OCI-LY3 (cell line): ENCODE results near the gene FBXO41.

Source experiments
- H2AFZ ChIP-seq: fragments of 200-600, 300-600 bp; shearing (Covaris generic); 2 replicates; pipeline ENCODE4 v1.6.0; 2014; ENCODE audit warnings: antibody characterized with exemption, low read depth, low read length
- H3K27ac ChIP-seq: fragments of 200-600, 300-600 bp; sonication (generic); 2 replicates; pipeline ENCODE4 v1.5.1; 2014; ENCODE audit warnings: mild to moderate bottlenecking, low read length, moderate library complexity, mixed read lengths
- H3K27me3 ChIP-seq: fragments of 200-600, 300-600 bp; sonication (generic); 2 replicates; pipeline ENCODE4 v1.6.1; 2014; ENCODE audit warnings: low read depth, low read length, mixed read lengths
- H3K36me3 ChIP-seq: fragments of 200-600, 300-600 bp; sonication (generic); replicated peaks from 2 replicates; pipeline ENCODE3; 2014; ENCODE audit warnings: low read depth, low read length, mixed read lengths
- H3K4me1 ChIP-seq: fragments of 300-600, 200-600 bp; sonication (generic); 2 replicates; pipeline ENCODE4 v1.6.1; 2014; ENCODE audit warnings: low read length, mixed read lengths
- H3K4me2 ChIP-seq: fragments of 200-600, 300-600 bp; sonication (generic); 2 replicates; pipeline ENCODE4 v1.6.1; 2014; ENCODE audit warnings: low read length, mixed read lengths
- H3K4me3 ChIP-seq: fragments of 300-600, 200-600 bp; sonication (generic); 2 replicates; pipeline ENCODE4 v1.5.1; 2014; ENCODE audit warnings: antibody characterized with exemption, mild to moderate bottlenecking, low read length, moderate library complexity
- H3K79me2 ChIP-seq: fragments of 300-600, 200-600 bp; shearing (Covaris generic); 2 replicates; pipeline ENCODE4 v1.6.1; 2014; ENCODE audit warnings: mild to moderate bottlenecking, low read length, mixed read lengths
- H3K9ac ChIP-seq: fragments of 300-600, 200-600 bp; shearing (Covaris generic); 2 replicates; pipeline ENCODE4 v1.6.0; 2014; ENCODE audit warnings: mild to moderate bottlenecking, low read length, moderate library complexity
- H3K9me3 ChIP-seq: fragments of 200-600, 300-600 bp; shearing (Covaris generic); 2 replicates; pipeline ENCODE4 v1.6.1; 2014; ENCODE audit warnings: low read length, mixed read lengths; ENCODE audit not compliant: insufficient read depth
- H4K20me1 ChIP-seq: fragments of 200-600, 300-600 bp; sonication (generic); 2 replicates; pipeline ENCODE4 v1.6.1; 2016; ENCODE audit warnings: low read length, mixed read lengths; ENCODE audit not compliant: insufficient read depth
- CTCF ChIP-seq: fragments of 200-600, 300-600 bp; sonication (generic); IDR thresholded peaks from 2 replicates; pipeline ENCODE4 v1.5.1; 2014; ENCODE audit warnings: antibody characterized with exemption, low read length, low read depth
- EZH2phosphoT487 ChIP-seq: fragments of 200-600 bp; shearing (Covaris generic); IDR thresholded peaks from 2 replicates; pipeline ENCODE4 v1.6.1; 2018; ENCODE audit warnings: antibody characterized with exemption, mixed run types, low read depth

Gene FBXO41

GRCh38 chr2:73259704-73260337 lies 24.5 kb downstream of the FBXO41 start:
- H3K27ac ChIP-seq, result no peak overlapping the region
- peaks cover 45% of the 10 kb centered on the region for H3K36me3 ChIP-seq
- H3K27me3 ChIP-seq, result no peaks in the 10 kb centered on the region
- no peak overlapping the region for H2AFZ ChIP-seq
- no peak for TF ChIP-seq CTCF
- TF ChIP-seq EZH2phosphoT487, result no peak
- no peak overlapping the region for H3K9ac ChIP-seq
- H4K20me1 ChIP-seq, result peaks cover 5% of the 10 kb centered on the region; the same call in 1 of the 2 replicates
- no peaks in the 10 kb centered on the region for H3K79me2 ChIP-seq
- H3K9me3 ChIP-seq, result no peaks in the 10 kb centered on the region
- H3K4me1 ChIP-seq, result no peaks in the 10 kb centered on the region
- H3K4me2 ChIP-seq, result no peak overlapping the region
- H3K4me3 ChIP-seq, result no peak overlapping the region

- no peak for TF ChIP-seq CTCF
- no peak for TF ChIP-seq EZH2phosphoT487
- Histone ChIP-seq H3K4me3 (no peak overlapping the region), H4K20me1 (peaks cover 5% of the 10 kb centered on the region; the same call in 1 of the 2 replicates), H3K27ac (no peak overlapping the region), H3K79me2 (no peaks in the 10 kb centered on the region), H3K27me3 (no peaks in the 10 kb centered on the region), H3K9me3 (no peaks in the 10 kb centered on the region), H3K4me2 (no peak overlapping the region), H3K36me3 (peaks cover 47% of the 10 kb centered on the region), H2AFZ (no peak overlapping the region), H3K9ac (no peak overlapping the region), H3K4me1 (no peaks in the 10 kb centered on the region)
Observed at GRCh38 chr2:73259276-73259675, 25.0 kb downstream of the FBXO41 start.

- Histone ChIP-seq H3K4me1 (no peaks in the 10 kb centered on the region), H3K4me2 (no peak overlapping the region), H3K36me3 (peaks cover 48% of the 10 kb centered on the region), H3K27me3 (no peaks in the 10 kb centered on the region), H3K4me3 (no peak overlapping the region), H3K79me2 (no peaks in the 10 kb centered on the region), H3K9me3 (no peaks in the 10 kb centered on the region), H2AFZ (no peak overlapping the region), H4K20me1 (peaks cover 5% of the 10 kb centered on the region; the same call in 1 of the 2 replicates), H3K27ac (no peak overlapping the region), H3K9ac (no peak overlapping the region)
- TF ChIP-seq EZH2phosphoT487, result no peak
- no peak for TF ChIP-seq CTCF
Observed at GRCh38 chr2:73258913-73259215, 25.4 kb downstream of the FBXO41 start.

GRCh38 chr2:73258186-73258912 lies 25.9 kb downstream of the FBXO41 start:
- H4K20me1 ChIP-seq, result peaks cover 5% of the 10 kb centered on the region; the same call in 1 of the 2 replicates
- H3K27ac ChIP-seq, result no peak overlapping the region
- H3K4me2 ChIP-seq, result no peak overlapping the region
- no peaks in the 10 kb centered on the region for H3K9me3 ChIP-seq
- no peak overlapping the region for H2AFZ ChIP-seq
- peaks cover 53% of the 10 kb centered on the region for H3K36me3 ChIP-seq
- no peak overlapping the region for H3K4me3 ChIP-seq
- no peaks in the 10 kb centered on the region for H3K27me3 ChIP-seq
- TF ChIP-seq CTCF (no peak), EZH2phosphoT487 (no peak)
- no peaks in the 10 kb centered on the region for H3K79me2 ChIP-seq
- no peak overlapping the region for H3K9ac ChIP-seq
- H3K4me1 ChIP-seq, result no peaks in the 10 kb centered on the region
